Measurements from ENCODE around the gene GPR55.
A peak's percentile ranks its signal among the peaks of the same experiment; 100 is the strongest.

GPR55 gene

DNA sequence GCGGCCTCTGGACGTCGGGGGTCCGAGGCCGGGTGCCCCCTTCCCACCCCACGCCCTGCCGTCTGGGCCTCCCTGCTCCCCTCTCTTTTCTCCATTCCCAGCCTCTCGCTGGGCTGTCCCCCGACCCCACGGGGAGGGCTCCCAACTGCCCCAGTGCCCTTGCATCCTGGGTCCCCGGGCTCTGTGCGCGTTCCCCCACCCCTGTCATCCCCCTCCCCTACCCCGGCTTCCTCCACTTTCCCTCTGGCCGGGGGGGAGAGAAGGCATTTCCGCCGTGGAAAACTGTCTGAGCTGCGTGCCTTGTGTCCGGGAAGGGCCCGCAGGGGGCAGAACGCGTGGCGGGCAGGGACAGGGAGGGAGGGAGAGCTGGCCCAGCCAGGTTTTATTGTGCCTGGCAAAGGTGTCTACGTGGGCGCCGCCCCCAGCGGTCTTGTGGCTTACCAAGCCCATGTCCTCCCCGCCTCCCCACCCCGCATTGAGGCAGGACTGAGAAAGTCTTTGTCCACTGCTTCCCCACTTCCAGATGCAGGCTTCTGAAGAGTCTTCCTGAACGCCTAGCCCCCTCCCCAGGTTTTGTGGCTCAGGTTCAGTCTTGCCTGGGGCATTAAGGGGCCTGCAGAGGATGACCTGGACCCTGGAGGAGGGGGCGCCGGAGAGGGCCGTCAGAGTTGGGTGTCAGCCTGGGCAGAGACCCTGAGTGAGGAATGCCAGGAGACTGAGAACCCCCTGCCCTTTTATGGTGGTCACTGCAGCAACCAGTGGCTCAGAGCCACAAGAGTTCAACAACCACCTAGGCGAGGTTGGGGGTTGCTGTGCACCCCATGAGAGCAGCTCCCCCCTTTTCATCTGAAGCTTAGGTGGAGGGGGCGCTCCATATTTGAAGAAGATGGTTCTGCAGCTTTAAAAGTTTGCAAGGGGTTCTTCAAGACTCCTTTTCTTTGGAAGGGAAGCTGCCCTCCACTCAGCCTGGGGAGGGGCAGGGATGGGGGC is 59.0 kb downstream of the GPR55 start:
- peak; percentile 27 for DNase-seq

DNA sequence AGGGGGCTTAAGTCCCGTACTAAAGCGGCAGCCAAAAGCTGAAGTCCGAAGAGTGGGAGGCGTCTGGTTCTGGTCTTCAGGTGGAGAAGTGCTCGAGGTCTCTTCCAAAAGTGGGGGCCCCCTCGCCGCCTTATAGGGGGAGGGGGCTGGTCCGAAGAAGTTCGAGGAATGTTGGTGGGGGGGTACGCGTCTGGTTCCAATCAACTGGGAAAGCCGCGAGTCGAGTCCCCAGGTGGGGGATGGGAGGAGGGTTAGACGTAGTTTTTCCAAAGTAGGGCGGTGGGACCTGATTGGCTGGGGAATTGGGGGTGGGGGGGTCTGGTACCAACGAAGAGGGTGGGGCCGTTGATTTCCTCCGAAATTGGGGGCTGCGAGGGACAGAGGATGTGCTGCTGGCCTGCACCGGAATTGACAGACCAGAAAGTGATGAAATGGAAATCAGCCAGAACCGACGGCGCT is 59.7 kb downstream of the GPR55 start:
- no peak for DNase-seq

DNA sequence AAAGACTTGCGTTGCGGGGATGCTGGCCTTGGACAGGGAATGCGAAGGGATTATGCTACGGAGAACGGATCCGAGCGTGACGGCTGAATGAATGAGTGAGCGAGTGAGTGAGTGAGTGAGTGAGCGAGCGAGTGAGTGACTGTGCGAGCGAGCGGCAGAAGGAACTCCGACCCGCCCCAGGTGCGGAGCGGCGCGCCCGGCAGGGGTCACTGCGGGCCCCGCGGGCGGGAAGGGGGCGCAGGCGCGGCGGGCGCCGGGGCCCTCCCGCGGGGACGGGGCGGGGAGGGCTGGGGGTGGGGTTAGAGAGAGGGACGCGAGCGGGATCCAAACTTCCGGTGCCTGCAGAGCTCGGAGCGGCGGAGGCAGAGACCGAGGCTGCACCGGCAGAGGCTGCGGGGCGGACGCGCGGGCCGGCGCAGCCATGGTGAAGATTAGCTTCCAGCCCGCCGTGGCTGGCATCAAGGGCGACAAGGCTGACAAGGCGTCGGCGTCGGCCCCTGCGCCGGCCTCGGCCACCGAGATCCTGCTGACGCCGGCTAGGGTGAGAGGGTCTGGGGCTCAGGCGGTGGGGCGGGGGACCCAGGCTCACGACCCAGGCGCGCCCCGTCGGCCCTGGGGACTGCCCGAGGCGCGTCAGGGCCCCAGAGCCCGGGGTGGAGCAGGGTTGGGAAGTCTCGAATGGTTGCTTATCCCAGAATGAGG is 60.3 kb downstream of the GPR55 start, which contains the start of gene ITM2C:
ITM2C (plus strand) TSS at position 338 of the 702 bp plus-strand sequence; CDS start at position 422, 84 bp downstream.
- peak; percentile 66 for DNase-seq

DNA sequence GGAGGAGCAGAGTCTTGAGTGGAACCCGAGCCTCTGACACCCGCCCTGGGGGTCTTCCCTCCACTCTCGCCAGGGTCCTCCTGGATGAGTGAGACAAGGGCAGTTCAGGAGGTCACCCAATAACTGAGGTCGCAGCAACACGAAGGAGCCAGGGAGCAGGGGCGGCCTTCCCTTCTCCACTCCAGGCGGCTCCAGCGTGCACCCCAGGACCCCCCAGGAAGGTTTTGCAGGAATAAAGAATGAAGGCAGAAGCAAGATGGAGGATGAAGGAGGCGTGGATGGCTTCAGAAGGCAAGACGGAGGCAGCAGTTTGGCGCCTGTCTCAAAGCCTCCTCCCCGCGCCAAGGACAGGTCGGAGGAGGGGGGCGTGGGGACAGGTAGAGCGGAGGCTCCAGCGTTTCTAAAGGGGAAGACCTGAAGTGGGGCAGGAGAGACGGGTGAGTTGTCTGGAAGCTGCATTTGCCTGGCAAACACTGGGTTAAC is 60.9 kb downstream of the GPR55 start:
- no peak for DNase-seq

DNA sequence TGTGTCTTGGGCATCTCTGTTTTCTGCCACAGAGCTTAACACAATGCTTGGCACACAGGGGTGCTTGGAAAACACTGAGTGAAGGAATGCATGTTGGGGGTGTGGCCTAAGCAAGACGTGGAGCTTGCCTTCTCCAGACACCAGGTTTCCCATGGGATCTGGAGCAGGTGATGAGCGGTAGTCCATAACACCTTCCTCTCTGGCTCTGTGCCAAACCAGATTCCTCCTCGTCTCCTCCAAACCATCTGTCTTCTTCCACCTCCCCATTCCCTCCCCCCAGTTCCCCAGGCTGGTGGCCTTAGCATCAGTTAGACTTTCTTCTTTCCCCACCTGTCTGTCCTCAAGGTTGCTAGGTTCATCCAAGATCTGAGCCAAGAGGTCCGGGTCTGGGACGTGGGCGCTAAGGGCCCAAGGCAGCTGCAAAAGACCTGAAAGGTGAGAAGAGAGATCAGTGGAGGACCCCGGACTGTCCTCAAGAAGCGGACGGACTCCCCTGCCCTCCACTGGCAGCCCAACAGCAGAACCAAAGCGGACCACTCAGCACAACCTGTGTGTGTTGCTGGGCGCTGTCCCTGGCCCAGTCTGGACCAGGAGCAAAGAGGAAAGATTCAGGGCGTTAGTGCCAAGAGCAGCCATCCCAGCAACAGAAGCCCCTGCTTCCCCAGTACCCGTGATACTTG is 61.5 kb downstream of the GPR55 start:
- no peak for DNase-seq

DNA sequence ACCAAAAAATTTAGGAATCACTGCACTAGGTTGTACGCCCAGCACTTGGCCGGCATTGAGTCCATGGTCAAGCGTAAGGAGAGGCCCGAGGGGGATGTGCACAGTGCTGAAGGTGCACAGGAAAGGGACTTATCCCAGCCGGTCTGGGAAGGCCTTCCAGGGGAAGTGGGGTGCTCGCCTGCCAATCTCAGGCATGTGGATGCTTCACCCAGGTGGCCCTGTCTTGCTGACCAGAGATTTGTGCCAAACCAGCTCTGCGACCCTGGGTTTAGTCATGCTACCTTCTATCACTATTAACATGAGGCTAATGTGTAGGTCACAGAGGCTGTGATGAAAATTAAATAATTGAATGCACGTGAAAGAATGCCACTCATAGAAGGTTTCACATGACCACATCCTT is 62.0 kb downstream of the GPR55 start:
- no peak for DNase-seq

DNA sequence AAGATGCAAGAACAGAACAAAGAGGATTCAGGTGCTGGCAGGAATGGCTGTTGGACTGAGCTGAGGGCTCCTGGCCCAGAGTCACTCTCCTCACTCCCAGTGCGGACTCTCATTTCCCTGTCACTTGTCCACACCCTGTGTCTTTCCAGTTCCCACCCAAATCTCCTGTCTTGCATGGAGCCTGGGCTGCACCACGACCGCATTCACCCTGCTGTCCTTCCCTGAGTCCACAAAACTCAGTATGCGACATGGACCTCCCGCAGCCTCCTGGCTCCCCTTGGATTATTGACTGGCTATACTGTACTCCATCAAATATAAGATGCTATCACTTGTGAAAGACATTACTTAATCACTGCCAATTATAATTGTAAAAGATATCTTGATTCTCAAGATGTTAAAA is 62.8 kb downstream of the GPR55 start:
- DNase-seq, result no peak

DNA sequence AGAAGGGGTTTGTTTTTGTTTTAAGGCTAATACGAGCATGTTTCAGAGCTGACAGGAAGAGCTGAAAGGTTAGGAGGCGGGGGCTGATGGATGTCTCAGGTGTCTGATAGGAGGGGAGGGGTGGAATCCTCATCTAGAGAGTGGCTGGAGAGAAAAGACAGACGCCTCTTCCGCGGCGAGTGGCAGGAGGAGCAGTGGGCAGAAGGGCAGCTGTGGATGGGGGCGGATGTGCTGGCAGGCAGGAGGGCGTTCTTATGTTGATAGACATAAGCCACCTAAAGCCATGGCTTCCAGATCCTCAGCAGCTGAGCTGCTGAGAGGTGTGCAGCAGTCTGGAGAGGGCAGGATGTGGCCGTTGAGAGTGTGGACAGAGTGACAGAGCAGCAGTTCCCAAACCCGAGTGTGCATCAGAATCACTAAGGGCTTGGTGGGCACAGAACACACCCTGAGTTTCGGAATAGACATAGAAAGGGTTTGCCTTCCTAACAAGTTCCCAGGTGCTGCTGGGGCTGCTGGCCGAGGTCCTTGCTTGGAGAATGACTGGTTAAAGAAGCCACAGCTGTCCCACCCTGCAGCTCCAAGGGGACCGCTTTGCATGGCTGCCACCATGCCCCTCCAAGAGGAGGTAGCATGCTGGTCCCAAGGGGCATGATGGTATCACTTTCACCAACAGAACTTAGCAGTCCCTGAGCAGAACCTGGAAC is 63.3 kb downstream of the GPR55 start:
- no peak for DNase-seq

All from activated effector memory CD4-positive, alpha-beta T cell treated with Interleukin-2 at 50 U/mL for 16 hours (primary cell).